ENCODE measurements around the gene PHF13. TPM values are rescaled to one million over a fixed set of nuclear protein-coding genes. Genes with fewer than 3 reads are reported as not detected.
"Not testable (repeated sequence)": the region's sequence is repeated elsewhere in the genome, so short reads cannot be mapped to it uniquely, and the experiment has no call there.

Gene PHF13
- total RNA-seq, 1 donor from 2014 or later, result 18.8 TPM

- no peak for DNase-seq (ENCODE audit: low spot score)
- no peak overlapping the region for H3K27ac Mint-ChIP-seq
- H3K36me3 Mint-ChIP-seq (ENCODE audit: low read depth), result peaks cover 20% of the 10 kb centered on the region
Observed at GRCh38 chr1:6591222-6591621, 22.3 kb upstream of the PHF13 start.

GRCh38 chr1:6591644-6592043 is 21.9 kb upstream of the PHF13 start:
- H3K27me3 Mint-ChIP-seq (ENCODE audit: insufficient read depth), result no peaks in the 10 kb centered on the region
- no peak overlapping the region for H3K27ac Mint-ChIP-seq
- no peak overlapping the region for H3K4me3 Mint-ChIP-seq
- no peak for DNase-seq (ENCODE audit: low spot score)
- H3K4me1 Mint-ChIP-seq (ENCODE audit: low read depth), result peaks cover 10% of the 10 kb centered on the region
- H3K36me3 Mint-ChIP-seq (ENCODE audit: low read depth), result peaks cover 23% of the 10 kb centered on the region
- no peaks in the 10 kb centered on the region for H3K9me3 Mint-ChIP-seq
- intact Hi-C loops (cut with micrococcal nuclease), result no loop called here

More at GRCh38 chr1:6591222-6591621, 22.3 kb upstream of the PHF13 start:
- intact Hi-C loops (cut with micrococcal nuclease), result no loop called here
- Mint-ChIP-seq H3K9me3 (no peaks in the 10 kb centered on the region), H3K4me3 (no peak overlapping the region), H3K4me1 (ENCODE audit: low read depth) (peaks cover 7% of the 10 kb centered on the region), H3K27me3 (ENCODE audit: insufficient read depth) (no peaks in the 10 kb centered on the region)

- Mint-ChIP-seq H3K4me3 (no peak overlapping the region), H3K27ac (no peak overlapping the region), H3K9me3 (no peaks in the 10 kb centered on the region), H3K36me3 (ENCODE audit: low read depth) (peaks cover 25% of the 10 kb centered on the region), H3K4me1 (ENCODE audit: low read depth) (peaks cover 10% of the 10 kb centered on the region), H3K27me3 (ENCODE audit: insufficient read depth) (no peaks in the 10 kb centered on the region)
- intact Hi-C loops (cut with micrococcal nuclease), result no loop called here
- DNase-seq (ENCODE audit: low spot score), result no peak
Observed at GRCh38 chr1:6592441-6592840, 21.1 kb upstream of the PHF13 start.

- no peak for DNase-seq (ENCODE audit: low spot score)
- Mint-ChIP-seq H3K27me3 (ENCODE audit: insufficient read depth) (no peaks in the 10 kb centered on the region), H3K9me3 (no peaks in the 10 kb centered on the region), H3K4me1 (ENCODE audit: low read depth) (peaks cover 10% of the 10 kb centered on the region), H3K36me3 (ENCODE audit: low read depth) (peaks cover 30% of the 10 kb centered on the region), H3K27ac (no peak overlapping the region), H3K4me3 (no peak overlapping the region)
- intact Hi-C loops (cut with micrococcal nuclease), result no loop called here
Observed at GRCh38 chr1:6592865-6593593, 20.5 kb upstream of the PHF13 start.

GRCh38 chr1:6593810-6594209 is 19.7 kb upstream of the PHF13 start:
- intact Hi-C loops (cut with micrococcal nuclease), result no loop called here
- Mint-ChIP-seq H3K36me3 (ENCODE audit: low read depth) (peaks cover 30% of the 10 kb centered on the region), H3K4me3 (no peak overlapping the region)

GRCh38 chr1:6594977-6595740 is 18.4 kb upstream of the PHF13 start:
- intact Hi-C loops (cut with micrococcal nuclease), result no loop called here
- peaks cover 37% of the 10 kb centered on the region for H3K36me3 Mint-ChIP-seq (ENCODE audit: low read depth)
- H3K27me3 Mint-ChIP-seq (ENCODE audit: insufficient read depth), result no peaks in the 10 kb centered on the region
- peaks cover 22% of the 10 kb centered on the region for H3K4me1 Mint-ChIP-seq (ENCODE audit: low read depth)
- H3K9me3 Mint-ChIP-seq, result no peaks in the 10 kb centered on the region
- no peak for DNase-seq (ENCODE audit: low spot score)
- H3K27ac Mint-ChIP-seq, result no peak overlapping the region
- no peak overlapping the region for H3K4me3 Mint-ChIP-seq

More at GRCh38 chr1:6593810-6594209, 19.7 kb upstream of the PHF13 start:
- H3K27me3 Mint-ChIP-seq (ENCODE audit: insufficient read depth), result no peaks in the 10 kb centered on the region
- H3K27ac Mint-ChIP-seq, result no peak overlapping the region
- peaks cover 11% of the 10 kb centered on the region for H3K4me1 Mint-ChIP-seq (ENCODE audit: low read depth)
- no peak for DNase-seq (ENCODE audit: low spot score)
- H3K9me3 Mint-ChIP-seq, result no peaks in the 10 kb centered on the region

GRCh38 chr1:6596351-6596750 is 17.2 kb upstream of the PHF13 start:
- Mint-ChIP-seq H3K27me3 (ENCODE audit: insufficient read depth) (no peaks in the 10 kb centered on the region), H3K36me3 (ENCODE audit: low read depth) (peaks cover 38% of the 10 kb centered on the region), H3K9me3 (no peaks in the 10 kb centered on the region), H3K4me3 (no peak overlapping the region), H3K27ac (no peak overlapping the region), H3K4me1 (ENCODE audit: low read depth) (peaks cover 26% of the 10 kb centered on the region)
- intact Hi-C loops (cut with micrococcal nuclease), result no loop called here
- no peak for DNase-seq (ENCODE audit: low spot score)

GRCh38 chr1:6596886-6597776 is 16.4 kb upstream of the PHF13 start:
- H3K4me3 Mint-ChIP-seq, result no peak overlapping the region
- H3K4me1 Mint-ChIP-seq (ENCODE audit: low read depth), result peaks cover 26% of the 10 kb centered on the region
- no peak overlapping the region for H3K27ac Mint-ChIP-seq
- no peaks in the 10 kb centered on the region for H3K27me3 Mint-ChIP-seq (ENCODE audit: insufficient read depth)
- H3K36me3 Mint-ChIP-seq (ENCODE audit: low read depth), result peaks cover 38% of the 10 kb centered on the region
- intact Hi-C loops (cut with micrococcal nuclease), result no loop called here
- DNase-seq (ENCODE audit: low spot score), result no peak
- no peaks in the 10 kb centered on the region for H3K9me3 Mint-ChIP-seq

- no peaks in the 10 kb centered on the region for H3K9me3 Mint-ChIP-seq
- H3K4me1 Mint-ChIP-seq (ENCODE audit: low read depth), result peaks cover 26% of the 10 kb centered on the region
- no peak overlapping the region for H3K27ac Mint-ChIP-seq
- intact Hi-C loops (cut with micrococcal nuclease), result no loop called here
- DNase-seq (ENCODE audit: low spot score), result no peak
- peaks cover 38% of the 10 kb centered on the region for H3K36me3 Mint-ChIP-seq (ENCODE audit: low read depth)
- H3K27me3 Mint-ChIP-seq (ENCODE audit: insufficient read depth), result no peaks in the 10 kb centered on the region
- no peak overlapping the region for H3K4me3 Mint-ChIP-seq
Observed at GRCh38 chr1:6597777-6598131, 15.8 kb upstream of the PHF13 start.

- DNase-seq (ENCODE audit: low spot score), result peak; percentile 38
- Mint-ChIP-seq H3K27ac (peak overlapping the region; percentile 89), H3K36me3 (ENCODE audit: low read depth) (peaks cover 32% of the 10 kb centered on the region), H3K4me3 (peak overlapping the region; percentile 90), H3K9me3 (no peaks in the 10 kb centered on the region), H3K27me3 (ENCODE audit: insufficient read depth) (no peaks in the 10 kb centered on the region), H3K4me1 (ENCODE audit: low read depth) (peaks cover 37% of the 10 kb centered on the region)
- intact Hi-C loops (cut with micrococcal nuclease), result no loop called here
Observed at GRCh38 chr1:6599141-6599975, 14.2 kb upstream of the PHF13 start.

GRCh38 chr1:6599991-6600390 is 13.5 kb upstream of the PHF13 start:
- Mint-ChIP-seq H3K4me1 (ENCODE audit: low read depth) (peaks cover 38% of the 10 kb centered on the region), H3K27ac (peak overlapping the region; percentile 89), H3K4me3 (peak overlapping the region; percentile 90), H3K36me3 (ENCODE audit: low read depth) (peaks cover 28% of the 10 kb centered on the region)
- intact Hi-C loops (cut with micrococcal nuclease), result loop anchor here (5.0 kb wide), 3 partner anchors 142 to 363 kb away; partner anchors contain the start of genes ACOT7 and ICMT
- not testable (repeated sequence) for DNase-seq (ENCODE audit: low spot score); H3K27me3 Mint-ChIP-seq (ENCODE audit: insufficient read depth); H3K9me3 Mint-ChIP-seq

Measured in activated T-helper 1 cell treated with anti-CD3 and anti-CD28 coated beads, Interleukin-12 subunit alpha, Interleukin-12 subunit beta, Interleukin-2, Interleukin-4 antibody, amounts not matched to agents 30 ng/mL and 10 ng/mL and 1 ng/mL, durations not matched to agents 14 hours and 24 hours and 36 hours (primary cell).